HCT116 (cell line): ENCODE results near the gene THSD7A. TPM values are rescaled to one million over a fixed set of nuclear protein-coding genes. Genes with fewer than 3 reads are reported as not detected.

Source experiments
- ATAC-seq: fragments of 200-7000 bp; cut with Tn5 transposase; 2 replicates; pipeline ENCODE4 v1.9.1; 2020; ENCODE audit warnings: mild to moderate bottlenecking, moderate library complexity
- BruUV-seq: library from RNA; stranded (reverse); fragments of 400-500 nt; replicated peaks from 2 replicates; lab custom pipeline; 2021; lab: Mats Ljungman, UMichigan
- CTCF ChIA-PET: fragments of 300-600 bp; sonication (Branson Sonifier 250); formaldehyde crosslinking; loops from one replicate; lab custom pipeline; 2021; ENCODE audit warnings: antibody characterized with exemption; lab: Charles Lee
- POLR2A ChIA-PET: fragments of 300-600, 350-600 bp; sonication (Branson Sonifier 250); formaldehyde crosslinking; loops from one replicate; lab custom pipeline; 2021; ENCODE audit warnings: antibody characterized with exemption; lab: Charles Lee
- RAD21 ChIA-PET, 2 experiments: fragments of 300-600 bp; sonication (Branson Sonifier 250); formaldehyde crosslinking; loops; one replicate each; lab custom pipeline; 2023; ENCODE audit warnings: low total read pairs in 2 of 2; ENCODE audit not compliant: uncharacterized antibody in 2 of 2, unreplicated experiment in 2 of 2, low non-redundant PET in 1 of 2; lab: Charles Lee
- DNase-seq: peaks from one replicate; pipeline ENCODE4 v3.0.0-alpha.2; 2010; ENCODE audit warnings: low read depth, low spot score
- H2AFZ ChIP-seq: fragments of 200-600 bp; shearing (Covaris generic), sonication (generic); 2 replicates; pipeline ENCODE4 v1.6.1; 2017; ENCODE audit warnings: low read depth, mixed run types, mixed read lengths, antibody characterized with exemption, low read length; ENCODE audit not compliant: poor library complexity, severe bottlenecking
- H3K27ac ChIP-seq: 2 replicates; pipeline ENCODE4 v1.5.1; 2012; ENCODE audit warnings: low read depth, low read length
- H3K27me3 ChIP-seq: fragments of 200-600 bp; sonication (generic); 2 replicates; pipeline ENCODE4 v1.6.1; 2016; ENCODE audit warnings: mixed run types, low read length, mixed read lengths; ENCODE audit not compliant: insufficient read depth
- H3K36me3 ChIP-seq, 2 experiments: fragments of 200-500 bp in 1 of 2; fragments of 200-600 bp in 1 of 2; sonication (Bioruptor generic) in 1 of 2; sonication (generic) in 1 of 2; 2 replicates each; pipeline versions ENCODE4 v1.5.1 to v1.6.1; 2014 to 2016; ENCODE audit warnings: low read length in 2 of 2, inconsistent platforms in 1 of 2, mixed read lengths in 1 of 2, mixed run types in 1 of 2; ENCODE audit not compliant: insufficient read depth in 2 of 2, control insufficient read depth in 1 of 2
- H3K4me1 ChIP-seq, 2 experiments: fragments of 200-600 bp in 1 of 2; sonication (generic) in 1 of 2; 2 replicates each; pipeline versions ENCODE4 v1.5.1 to v1.6.1; 2012 to 2017; ENCODE audit warnings: low read length in 2 of 2, inconsistent platforms in 1 of 2, mild to moderate bottlenecking in 1 of 2, mixed read lengths in 1 of 2, mixed run types in 1 of 2, moderate library complexity in 1 of 2; ENCODE audit not compliant: insufficient read depth in 2 of 2, control insufficient read depth in 1 of 2
- H3K4me2 ChIP-seq: fragments of 200-600 bp; sonication (generic); 2 replicates; pipeline ENCODE4 v1.6.1; 2017; ENCODE audit warnings: mixed run types, low read length, mixed read lengths
- H3K4me3 ChIP-seq, 2 experiments: fragments of 200-600 bp in 1 of 2; sonication (generic) in 1 of 2; replicated peaks in 1 of 2; 2 replicates each; pipeline ENCODE4 v1.5.1; 2011 to 2016; ENCODE audit warnings: low read length in 2 of 2, control low read depth in 1 of 2, low read depth in 1 of 2, mild to moderate bottlenecking in 1 of 2, mixed read lengths in 1 of 2, mixed run types in 1 of 2
- H3K79me2 ChIP-seq: fragments of 200-600 bp; sonication (generic); 2 replicates; pipeline ENCODE4 v1.6.1; 2017; ENCODE audit warnings: mild to moderate bottlenecking, mixed run types, low read length, moderate library complexity, mixed read lengths; ENCODE audit not compliant: insufficient read depth
- H3K9ac ChIP-seq: fragments of 200-600 bp; sonication (generic); 2 replicates; pipeline ENCODE4 v1.6.1; 2016; ENCODE audit warnings: low read length, mixed read lengths
- H3K9me2 ChIP-seq: fragments of 200-600 bp; sonication (generic), shearing (Covaris generic); 2 replicates; pipeline ENCODE4 v1.6.1; 2017; ENCODE audit warnings: mixed run types, mild to moderate bottlenecking, moderate library complexity; ENCODE audit not compliant: insufficient read depth
- H3K9me3 ChIP-seq, 2 experiments: fragments of 200-500 bp in 1 of 2; fragments of 200-600 bp in 1 of 2; sonication (Bioruptor generic) in 1 of 2; sonication (generic) in 1 of 2; 2 replicates each; pipeline ENCODE4 v1.6.1; 2014 to 2017; ENCODE audit warnings: low read length in 2 of 2, mixed read lengths in 2 of 2, inconsistent platforms in 1 of 2, low read depth in 1 of 2, mild to moderate bottlenecking in 1 of 2, mixed run types in 1 of 2, moderate library complexity in 1 of 2; ENCODE audit not compliant: control insufficient read depth in 1 of 2, insufficient read depth in 1 of 2
- H4K20me1 ChIP-seq: fragments of 200-600 bp; sonication (generic), shearing (Covaris generic); 2 replicates; pipeline ENCODE4 v1.6.1; 2017; ENCODE audit warnings: mixed run types, mild to moderate bottlenecking, moderate library complexity; ENCODE audit not compliant: insufficient read depth
- CTCF ChIP-seq, 3 experiments: fragments of 200-600 bp in 1 of 3; sonication (generic) in 1 of 3; IDR thresholded peaks in 2 of 3; conservative IDR thresholded peaks in 1 of 3; 2 replicates each; pipeline ENCODE4 v1.5.1; 2012 to 2017; ENCODE audit warnings: low read depth in 2 of 3, low read length in 2 of 3, antibody characterized with exemption in 1 of 3, borderline replicate concordance in 1 of 3, control low read depth in 1 of 3, mild to moderate bottlenecking in 1 of 3, mixed read lengths in 1 of 3, mixed run types in 1 of 3, moderate library complexity in 1 of 3; ENCODE audit not compliant: insufficient read depth in 1 of 3
- ELF1 ChIP-seq: IDR thresholded peaks from 2 replicates; pipeline ENCODE4 v1.6.1; 2012; ENCODE audit warnings: low read depth, borderline replicate concordance
- JUND ChIP-seq: IDR thresholded peaks from 2 replicates; pipeline ENCODE4 v1.6.1; 2012
- YY1 ChIP-seq: IDR thresholded peaks from 2 replicates; pipeline ENCODE4 v1.6.1; 2011; ENCODE audit warnings: low read length, low read depth, moderate library complexity, mild to moderate bottlenecking; ENCODE audit not compliant: insufficient replicate concordance; ENCODE audit errors: extremely low read depth
- ZBTB33 ChIP-seq: IDR thresholded peaks from 2 replicates; pipeline ENCODE4 v1.6.1; 2011; ENCODE audit warnings: mild to moderate bottlenecking, low read length, moderate library complexity; ENCODE audit not compliant: insufficient replicate concordance; ENCODE audit errors: extremely low read depth
- intact Hi-C: fragments of 100-400 bp; cut with micrococcal nuclease; formaldehyde crosslinking; loops from 2 replicates; pipeline ENCODE4 v1.10.0; 2022
- total RNA-seq: library from RNA; stranded (reverse); gene quantifications from one replicate; pipeline ENCODE4 v1.2.1, GENCODE V29; 2021; ENCODE audit not compliant: unreplicated experiment

The THSD7A gene
- total RNA-seq, 1 experiment from 2014 or later, result 0.05 TPM

GRCh38 chr7:11817111-11817740, 14.8 kb downstream of the THSD7A start:
- intact Hi-C loops, result no loop called here
- CTCF ChIA-PET, result no interaction called here
- TF ChIP-seq ELF1, result no peak
- TF ChIP-seq ZBTB33, result no peak
- TF ChIP-seq JUND, result no peak
- TF ChIP-seq YY1, result no peak
- TF ChIP-seq CTCF (IDR thresholded peaks at IDR 0.05 in 2 of 3, conservative IDR thresholded peaks at IDR 0.05 in 1 of 3; ENCODE audit: borderline replicate concordance in 1 of 3, insufficient read depth in 1 of 3, low read depth in 2 of 3, low read length in 2 of 3), result no peak
- no peak overlapping the region for H3K4me2 ChIP-seq
- no peak overlapping the region for H3K9ac ChIP-seq
- DNase-seq, result no peak
- no peaks in the 10 kb centered on the region for H3K9me3 ChIP-seq
- H3K4me1 ChIP-seq, result no peaks in the 10 kb centered on the region
- POLR2A ChIA-PET, result no interaction called here
- no peak overlapping the region for H2AFZ ChIP-seq
- no TSS peak for BruUV-seq
- ATAC-seq, result no peak
- H3K9me2 ChIP-seq, result no peaks in the 10 kb centered on the region
- H3K36me3 ChIP-seq, result no peaks in the 10 kb centered on the region
- RAD21 ChIA-PET, result no interaction called here
- H3K79me2 ChIP-seq, result no peaks in the 10 kb centered on the region
- no peaks in the 10 kb centered on the region for H3K27me3 ChIP-seq
- H3K27ac ChIP-seq, result no peak overlapping the region
- no peak overlapping the region for H3K4me3 ChIP-seq
- H4K20me1 ChIP-seq, result no peaks in the 10 kb centered on the region
